Upper lobe of left lung (tissue), 6 donors: Measurements from ENCODE around the gene NME3. TPM values are rescaled to one million over a fixed set of nuclear protein-coding genes. Genes with fewer than 3 reads are reported as not detected.

Experiments used
- ATAC-seq, 2 donors: fragments of 200-7000 bp; cut with Tn5 transposase; one replicate each; pipeline ENCODE4 v1.9.1; 2022; ENCODE audit warnings: mild to moderate bottlenecking in 2 of 2, moderate library complexity in 2 of 2; ENCODE audit not compliant: low FRiP score in 2 of 2
- DNase-seq, 2 donors: peaks; one replicate each; pipeline ENCODE4 v3.0.0-alpha.2; 2019 to 2020
- H3K27ac ChIP-seq, 4 donors: fragments of 200-600 bp; sonication (generic); one replicate each; pipeline ENCODE4 v1.5.1; 2016 to 2019
- H3K27me3 ChIP-seq, 4 donors: fragments of 200-600 bp; sonication (generic); one replicate each; pipeline ENCODE4 v1.5.1; 2017 to 2019
- H3K36me3 ChIP-seq, 4 donors: fragments of 200-600 bp; sonication (generic); one replicate each; pipeline ENCODE4 v1.5.1; 2016 to 2019
- H3K4me1 ChIP-seq, 4 donors: fragments of 200-600 bp; sonication (generic); one replicate each; pipeline ENCODE4 v1.5.1; 2018 to 2019
- H3K4me3 ChIP-seq, 4 donors: fragments of 200-600 bp; sonication (generic); one replicate each; pipeline ENCODE4 v1.5.1; 2017 to 2019; ENCODE audit warnings: mild to moderate bottlenecking in 2 of 4, moderate library complexity in 1 of 4
- H3K9me3 ChIP-seq, 4 donors: fragments of 200-600 bp; sonication (generic); one replicate each; pipeline ENCODE4 v1.5.1; 2018 to 2019
- EP300 ChIP-seq, 4 donors: sonication (generic); formaldehyde crosslinking; IDR thresholded peaks; one replicate each; pipeline ENCODE4 v1.5.1; 2017; ENCODE audit warnings: antibody characterized with exemption in 4 of 4, control low read depth in 2 of 4
- POLR2A ChIP-seq, 4 donors: fragments of 450-650 bp; IDR thresholded peaks; one replicate each; pipeline ENCODE4 v1.5.1; 2016 to 2017; ENCODE audit warnings: antibody characterized with exemption in 4 of 4, mild to moderate bottlenecking in 2 of 4
- POLR2AphosphoS5 ChIP-seq, 2 donors: sonication (generic); formaldehyde crosslinking; IDR thresholded peaks; one replicate each; pipeline ENCODE4 v1.5.1; 2017; ENCODE audit warnings: antibody characterized with exemption in 2 of 2
- WGBS, 2 donors: methylation state at CpG; one replicate each; pipeline ENCODE4 v1.1.5; 2017 to 2018; 5-methylcytosine and 5-hydroxymethylcytosine counted together
- total RNA-seq, 6 donors: library from RNA; depleted of rRNA in 4 of 6; stranded (reverse); fragments of >200 nt in 4 of 6; gene quantifications; one replicate each; pipeline versions ENCODE4 v1.1.0 to v1.2.1, GENCODE V29; 2016 to 2021
- TF ChIP-seq, protein P1 (sequence below), 6 experiments: fragments of 450-650 bp in 4 of 6; fragments of 200-600 bp in 2 of 6; sonication (generic) in 2 of 6; IDR thresholded peaks; one replicate each; pipeline ENCODE4 v1.5.1; 2016 to 2019; ENCODE audit warnings: antibody characterized with exemption in 6 of 6
- donor health status: DM: no; HTN: no; CAD: no; lungs with moderate emphysema.
- donor health status: DM: no; HTN: yes; CAD: no; lungs with severe emphysema.

The NME3 gene
- total RNA-seq, 6 donors from 2014 or later = 57.8 to 155 (median 78.9) TPM

DNA sequence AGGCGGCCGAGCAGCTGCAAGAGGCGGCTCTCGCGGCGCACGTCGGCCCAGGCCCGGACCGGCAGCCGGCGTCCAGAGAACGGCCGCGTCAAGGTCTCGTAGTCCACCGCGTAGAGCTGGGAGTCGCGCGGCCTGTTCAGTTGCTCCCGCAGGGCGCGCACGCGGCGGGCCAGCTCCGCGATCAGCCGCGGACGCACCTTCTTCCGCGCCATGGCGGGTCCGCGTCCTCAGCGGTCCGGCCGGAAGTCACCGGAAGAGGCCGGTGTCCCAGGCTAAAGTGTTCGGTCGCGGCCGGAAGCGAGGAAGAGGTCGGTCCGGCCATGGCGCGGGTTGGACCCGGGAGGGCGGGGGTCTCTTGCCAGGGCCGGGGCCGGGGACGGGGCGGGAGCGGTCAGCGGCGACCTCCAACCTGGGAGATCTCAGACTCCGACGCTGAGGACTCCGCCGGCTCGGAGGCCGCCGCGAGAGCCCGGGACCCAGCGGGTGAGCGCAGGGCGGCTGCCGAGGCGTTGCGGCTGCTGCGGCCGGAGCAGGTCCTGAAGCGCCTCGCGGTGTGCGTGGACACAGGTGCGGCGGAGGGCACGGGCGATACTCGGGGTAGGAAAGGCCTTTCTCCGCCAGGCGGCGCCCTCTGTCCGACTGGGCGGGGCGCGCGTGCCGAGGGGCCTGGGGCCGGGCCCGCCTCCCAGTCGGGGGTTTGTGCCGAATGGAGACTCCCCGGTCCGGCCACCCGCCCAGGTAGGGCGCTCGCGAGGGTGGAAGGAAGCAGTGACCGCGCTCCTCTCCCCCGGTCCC, 1.8 kb upstream of the NME3 start, which contains the start of gene MRPS34:
Gene MRPS34 (minus strand): TSS at position 227 of the 795 bp plus-strand sequence. CDS start 15 bp downstream, at position 212.
- Histone ChIP-seq H3K4me1 (peaks cover 31 to 52% (median 37%) of the 10 kb centered on the region in 4 donors), H3K9me3 (no peaks in the 10 kb centered on the region), H3K36me3 (peaks cover 12 to 51% (median 38%) of the 10 kb centered on the region in 4 donors), H3K27ac (peak within 1 kb of the TSS; percentile 89 to 98 (median 94)), H3K27me3 (no peaks in the 10 kb centered on the region), H3K4me3 (peak within 1 kb of the TSS; percentile 74 to 99 (median 98))
- TF ChIP-seq, protein P1, sequence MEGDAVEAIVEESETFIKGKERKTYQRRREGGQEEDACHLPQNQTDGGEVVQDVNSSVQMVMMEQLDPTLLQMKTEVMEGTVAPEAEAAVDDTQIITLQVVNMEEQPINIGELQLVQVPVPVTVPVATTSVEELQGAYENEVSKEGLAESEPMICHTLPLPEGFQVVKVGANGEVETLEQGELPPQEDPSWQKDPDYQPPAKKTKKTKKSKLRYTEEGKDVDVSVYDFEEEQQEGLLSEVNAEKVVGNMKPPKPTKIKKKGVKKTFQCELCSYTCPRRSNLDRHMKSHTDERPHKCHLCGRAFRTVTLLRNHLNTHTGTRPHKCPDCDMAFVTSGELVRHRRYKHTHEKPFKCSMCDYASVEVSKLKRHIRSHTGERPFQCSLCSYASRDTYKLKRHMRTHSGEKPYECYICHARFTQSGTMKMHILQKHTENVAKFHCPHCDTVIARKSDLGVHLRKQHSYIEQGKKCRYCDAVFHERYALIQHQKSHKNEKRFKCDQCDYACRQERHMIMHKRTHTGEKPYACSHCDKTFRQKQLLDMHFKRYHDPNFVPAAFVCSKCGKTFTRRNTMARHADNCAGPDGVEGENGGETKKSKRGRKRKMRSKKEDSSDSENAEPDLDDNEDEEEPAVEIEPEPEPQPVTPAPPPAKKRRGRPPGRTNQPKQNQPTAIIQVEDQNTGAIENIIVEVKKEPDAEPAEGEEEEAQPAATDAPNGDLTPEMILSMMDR (IDR thresholded peaks at IDR 0.05) = peak; percentile 73 to 95 (median 94)
- TF ChIP-seq POLR2A (IDR thresholded peaks at IDR 0.05) (peak in 3 of 4 donors; percentile 26 to 85 (median 39)), EP300 (IDR thresholded peaks at IDR 0.05) (no peak), POLR2AphosphoS5 (IDR thresholded peaks at IDR 0.05) (peak; percentile 84 to 89)
- DNase-seq = peak; percentile 84 to 95
- peak; percentile 85 to 88 for ATAC-seq
- 0 to 1% methylated on average over 28 to 33 of the region's 108 CpGs for WGBS, 2 donors

DNA sequence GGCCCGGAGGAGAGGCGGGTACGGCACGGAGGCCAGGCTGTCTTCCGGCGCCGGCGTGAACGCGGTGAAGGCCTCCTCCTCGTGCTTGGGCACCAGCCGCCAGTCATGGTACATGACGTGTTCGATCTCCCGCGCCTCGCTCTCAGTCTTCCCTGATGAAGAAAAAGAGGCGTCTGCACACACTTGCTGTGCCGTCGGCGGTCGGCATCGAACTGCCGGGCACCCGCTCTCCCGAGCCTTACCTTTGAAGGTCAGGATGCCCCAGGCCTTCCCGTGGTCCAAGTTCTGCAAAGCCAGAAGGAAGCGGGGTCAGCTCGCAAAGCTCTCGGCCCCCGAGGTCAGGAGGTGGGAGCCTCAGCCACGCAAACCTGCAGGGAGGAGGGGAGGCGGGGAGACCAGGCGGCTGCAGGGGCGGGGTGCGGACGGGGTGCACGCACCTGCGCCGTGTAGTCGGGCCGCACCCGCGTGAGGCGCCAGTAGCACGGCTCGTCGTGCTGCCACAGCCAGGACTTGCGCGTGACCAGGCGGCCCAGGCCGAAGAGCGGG, 1.1 kb upstream of the NME3 start, which contains the start of gene EME2:
Gene EME2 (plus strand): TSS at position 449 of the 546 bp plus-strand sequence. CDS start 418 bp downstream, outside the sequence.
- no peaks in the 10 kb centered on the region for H3K9me3 ChIP-seq
- peak within 1 kb of the TSS; percentile 74 to 99 (median 98) for H3K4me3 ChIP-seq
- H3K36me3 ChIP-seq = peaks cover 6 to 51% (median 38%) of the 10 kb centered on the region in 4 donors
- H3K27ac ChIP-seq = peak within 1 kb of the TSS; percentile 89 to 98 (median 94)
- no peaks in the 10 kb centered on the region for H3K27me3 ChIP-seq
- peak in 1 of 2 donors; percentile 75 for DNase-seq
- ATAC-seq = peak in 1 of 2 donors; percentile 0
- WGBS, 2 donors = 1% methylated on average over 27 to 48 of the region's 53 CpGs
- TF ChIP-seq, protein P1 (IDR thresholded peaks at IDR 0.05) = no peak
- no peak for TF ChIP-seq POLR2A (IDR thresholded peaks at IDR 0.05)
- TF ChIP-seq POLR2AphosphoS5 (IDR thresholded peaks at IDR 0.05) = no peak
- TF ChIP-seq EP300 (IDR thresholded peaks at IDR 0.05) = no peak
- peaks cover 31 to 52% (median 37%) of the 10 kb centered on the region in 4 donors for H3K4me1 ChIP-seq

DNA sequence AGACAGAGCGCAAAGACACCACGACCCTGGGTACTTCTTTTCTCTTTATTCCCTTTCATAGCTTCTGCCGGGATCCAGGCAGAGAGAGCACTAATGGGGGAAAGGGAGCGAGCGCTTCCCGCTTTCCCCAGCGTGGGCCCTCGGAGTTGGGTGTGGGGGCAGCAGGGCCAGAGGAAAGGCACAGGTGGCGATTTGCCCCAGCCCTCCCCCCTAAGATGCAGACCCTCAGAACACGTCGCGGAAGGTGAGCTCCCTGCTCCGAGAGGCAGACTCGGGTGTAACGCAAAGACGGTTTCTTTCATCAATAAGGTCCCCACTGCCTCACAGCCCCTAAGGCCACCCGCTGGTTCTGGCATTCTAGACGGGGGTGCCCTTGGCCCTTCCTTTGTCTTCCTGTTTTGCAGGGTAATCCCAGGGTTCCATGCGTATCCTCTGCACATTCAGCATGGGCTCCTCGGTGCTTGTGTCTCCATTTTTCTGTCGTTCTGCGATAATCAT, 570 bp upstream of the NME3 start:
- H3K36me3 ChIP-seq = peaks cover 5 to 51% (median 38%) of the 10 kb centered on the region in 4 donors
- TF ChIP-seq, protein P1 (IDR thresholded peaks at IDR 0.05) = no peak
- no peak for TF ChIP-seq POLR2A (IDR thresholded peaks at IDR 0.05)
- no peak for TF ChIP-seq POLR2AphosphoS5 (IDR thresholded peaks at IDR 0.05)
- no peak for TF ChIP-seq EP300 (IDR thresholded peaks at IDR 0.05)
- H3K27me3 ChIP-seq = no peaks in the 10 kb centered on the region
- H3K4me1 ChIP-seq = peaks cover 31 to 52% (median 37%) of the 10 kb centered on the region in 4 donors
- WGBS, 2 donors = 9 to 21% methylated on average over 19 to 22 of the region's 22 CpGs
- DNase-seq (no peak), ATAC-seq (no peak)
- H3K9me3 ChIP-seq = no peaks in the 10 kb centered on the region
- peak overlapping the region; percentile 89 to 98 (median 94) for H3K27ac ChIP-seq
- H3K4me3 ChIP-seq = peak overlapping the region; percentile 74 to 99 (median 98)

DNA sequence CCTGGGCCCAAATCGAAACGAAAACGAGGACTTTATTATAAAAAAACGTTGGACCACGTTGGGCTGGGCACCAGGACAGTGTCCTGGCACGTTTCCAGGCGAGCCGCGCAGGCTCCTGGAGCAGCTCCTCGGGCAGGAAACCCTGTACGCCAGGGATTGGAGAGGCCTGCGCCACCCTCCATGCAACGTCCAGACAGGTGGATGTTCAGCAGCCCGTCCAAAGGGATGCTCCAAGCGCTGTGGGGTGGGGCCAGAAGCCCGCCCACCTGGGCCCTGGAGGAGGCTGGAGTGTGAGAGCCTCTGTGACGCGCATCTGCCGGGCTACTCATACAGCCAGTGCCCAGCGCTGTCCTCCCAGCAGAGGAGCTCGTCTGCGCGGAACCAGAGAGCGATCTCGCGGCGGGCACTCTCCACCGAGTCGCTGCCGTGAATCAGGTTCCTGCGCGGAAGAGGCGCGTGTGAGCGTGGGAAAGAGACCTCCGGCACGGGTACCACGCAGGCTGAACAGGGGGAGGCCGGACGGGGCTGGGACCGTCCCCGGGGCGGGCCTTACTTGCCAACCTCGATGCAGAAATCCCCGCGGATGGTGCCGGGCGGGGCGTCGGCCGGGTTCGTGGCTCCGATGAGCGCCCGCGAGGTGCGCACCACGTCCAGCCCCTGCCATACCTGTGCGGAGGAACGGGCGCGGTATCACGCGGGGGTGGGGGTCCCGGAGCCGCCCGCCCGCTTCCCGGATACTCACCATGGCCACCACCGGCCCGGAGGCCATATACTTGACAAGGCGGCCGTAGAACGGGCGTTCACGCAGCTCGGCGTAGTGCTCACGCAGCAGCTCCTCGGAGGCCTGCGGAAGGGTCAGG, 785 bp downstream of the NME3 start:
- no peaks in the 10 kb centered on the region for H3K9me3 ChIP-seq
- peak in 1 of 2 donors; percentile 22 for TF ChIP-seq POLR2AphosphoS5 (IDR thresholded peaks at IDR 0.05)
- no peak for TF ChIP-seq EP300 (IDR thresholded peaks at IDR 0.05)
- no peak for TF ChIP-seq POLR2A (IDR thresholded peaks at IDR 0.05)
- ATAC-seq (peak in 1 of 2 donors; percentile 22), DNase-seq (peak; percentile 40 to 91)
- peaks cover 10 to 51% (median 37%) of the 10 kb centered on the region in 4 donors for H3K36me3 ChIP-seq
- H3K27ac ChIP-seq = peak overlapping the region; percentile 89 to 98 (median 94)
- WGBS, 2 donors = 14 to 22% methylated on average over 10 to 53 of the region's 81 CpGs
- peak overlapping the region; percentile 74 to 99 (median 98) for H3K4me3 ChIP-seq
- H3K4me1 ChIP-seq = peaks cover 31 to 52% (median 37%) of the 10 kb centered on the region in 4 donors
- no peaks in the 10 kb centered on the region for H3K27me3 ChIP-seq
